Trophoblast cell (in vitro differentiated cells and primary cell): ENCODE results near the gene ZNF100.
"Not testable (repeated sequence)": the region's sequence is repeated elsewhere in the genome, so short reads cannot be mapped to it uniquely, and the experiment has no call there.

Experiments
- DNase-seq, 2 donors: peaks; one replicate each; pipeline ENCODE4 v3.0.0-alpha.2; 2016
- H2AFZ ChIP-seq: 2 replicates; pipeline ENCODE4 v1.6.1; 2013; ENCODE audit warnings: low read length, moderate library complexity, mild to moderate bottlenecking; ENCODE audit not compliant: insufficient read depth, poor library complexity
- H2AK5ac ChIP-seq: 2 replicates; pipeline ENCODE4 v1.6.1; 2013; ENCODE audit warnings: mild to moderate bottlenecking, low read length
- H2BK120ac ChIP-seq: 2 replicates; pipeline ENCODE4 v1.6.1; 2013; ENCODE audit warnings: low read length, mild to moderate bottlenecking, moderate library complexity; ENCODE audit not compliant: insufficient read depth, poor library complexity
- H2BK12ac ChIP-seq: 2 replicates; pipeline ENCODE4 v1.6.1; 2013; ENCODE audit warnings: mild to moderate bottlenecking, low read length, moderate library complexity
- H2BK5ac ChIP-seq: 2 replicates; pipeline ENCODE4 v1.6.1; 2013; ENCODE audit warnings: low read length, low read depth, moderate library complexity, mild to moderate bottlenecking; ENCODE audit not compliant: poor library complexity
- H3K14ac ChIP-seq: 2 replicates; pipeline ENCODE4 v1.6.1; 2013; ENCODE audit warnings: mild to moderate bottlenecking, low read length
- H3K18ac ChIP-seq: 2 replicates; pipeline ENCODE4 v1.6.1; 2013; ENCODE audit warnings: mild to moderate bottlenecking, low read length
- H3K23ac ChIP-seq: 2 replicates; pipeline ENCODE4 v1.6.1; 2013; ENCODE audit warnings: low read length
- H3K27ac ChIP-seq: 2 replicates; pipeline ENCODE4 v1.5.1; 2013; ENCODE audit warnings: low read depth, mild to moderate bottlenecking, inconsistent platforms, low read length, moderate library complexity
- H3K27me3 ChIP-seq: 2 replicates; pipeline ENCODE4 v1.6.1; 2013; ENCODE audit warnings: inconsistent platforms, mild to moderate bottlenecking, low read length, moderate library complexity; ENCODE audit not compliant: insufficient read depth
- H3K36me3 ChIP-seq, 2 experiments: 1 replicate in 1 of 2; 2 replicates in 1 of 2; pipeline ENCODE4 v1.6.1; 2013; ENCODE audit warnings: low read length in 2 of 2, mild to moderate bottlenecking in 2 of 2, moderate library complexity in 1 of 2; ENCODE audit not compliant: insufficient read depth in 2 of 2, control insufficient read depth in 1 of 2
- H3K4ac ChIP-seq: 2 replicates; pipeline ENCODE4 v1.6.1; 2013; ENCODE audit warnings: low read depth, mild to moderate bottlenecking, low read length, moderate library complexity
- H3K4me1 ChIP-seq, 2 experiments: 1 replicate in 1 of 2; 2 replicates in 1 of 2; pipeline ENCODE4 v1.6.1; 2013; ENCODE audit warnings: low read length in 2 of 2, mild to moderate bottlenecking in 2 of 2, moderate library complexity in 1 of 2; ENCODE audit not compliant: insufficient read depth in 2 of 2, control insufficient read depth in 1 of 2
- H3K4me2 ChIP-seq: 2 replicates; pipeline ENCODE4 v1.6.1; 2013; ENCODE audit warnings: inconsistent platforms, mild to moderate bottlenecking, low read length, moderate library complexity
- H3K4me3 ChIP-seq: 2 replicates; pipeline ENCODE4 v1.5.1; 2013; ENCODE audit warnings: mild to moderate bottlenecking, low read depth, low read length, inconsistent platforms
- H3K79me1 ChIP-seq: one replicate; pipeline ENCODE4 v1.6.1; 2013; ENCODE audit warnings: low read length
- H3K79me2 ChIP-seq: 2 replicates; pipeline ENCODE4 v1.6.1; 2013; ENCODE audit warnings: low read length, mild to moderate bottlenecking; ENCODE audit not compliant: control insufficient read depth, insufficient read depth, poor library complexity
- H3K9ac ChIP-seq: 2 replicates; pipeline ENCODE4 v1.6.1; 2013; ENCODE audit warnings: mild to moderate bottlenecking, low read length
- H3K9me3 ChIP-seq: 2 replicates; pipeline ENCODE4 v1.6.1; 2013; ENCODE audit warnings: low read depth, mild to moderate bottlenecking, control low read depth, inconsistent platforms, low read length; ENCODE audit not compliant: insufficient read depth
- H4K12ac ChIP-seq: 2 replicates; pipeline ENCODE4 v1.6.1; 2013; ENCODE audit warnings: low read depth, mild to moderate bottlenecking, low read length, moderate library complexity
- H4K8ac ChIP-seq: 2 replicates; pipeline ENCODE4 v1.6.1; 2013; ENCODE audit warnings: low read depth, mild to moderate bottlenecking, low read length, moderate library complexity
- H4K91ac ChIP-seq: one replicate; pipeline ENCODE4 v1.6.1; 2013; ENCODE audit warnings: low read depth, mild to moderate bottlenecking, low read length, moderate library complexity
- WGBS: extraction: QIAGEN DNeasy Blood & Tissue Kit; methylation state at CpG from one replicate; pipeline ENCODE4 v1.1.7; 2013; ENCODE audit warnings: missing lambda C conversion rate; ENCODE audit not compliant: insufficient read length, insufficient coverage; ENCODE audit errors: extremely low coverage; 5-methylcytosine and 5-hydroxymethylcytosine counted together

The ZNF100 gene

DNA sequence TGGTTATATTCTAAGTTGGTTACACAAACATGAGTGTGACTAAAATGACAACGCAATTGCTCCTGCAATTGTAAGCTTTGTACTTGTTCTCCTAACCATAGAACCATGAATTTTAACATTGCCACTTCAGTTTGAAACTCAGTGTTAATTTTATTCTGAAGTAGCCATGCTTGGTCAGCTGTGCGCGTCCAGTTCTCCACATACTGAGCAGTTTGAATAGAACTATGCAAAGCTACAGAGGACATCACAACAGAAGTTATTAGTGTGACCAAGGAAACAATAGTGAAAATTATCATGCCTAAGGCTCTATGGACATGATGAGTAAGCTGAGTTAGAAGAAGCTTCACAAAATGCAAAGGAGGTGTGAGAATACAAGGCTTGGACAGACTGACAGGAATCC is 19.6 kb upstream of the ZNF100 start:
- no peaks in the 10 kb centered on the region for H3K4me1 ChIP-seq
- DNase-seq = no peak
- H4K8ac ChIP-seq = no peak overlapping the region
- no peaks in the 10 kb centered on the region for H3K79me1 ChIP-seq
- no peaks in the 10 kb centered on the region for H3K36me3 ChIP-seq
- H3K9ac ChIP-seq = no peak overlapping the region
- no peak overlapping the region for H2BK5ac ChIP-seq
- no peak overlapping the region for H3K4ac ChIP-seq
- no peak overlapping the region for H3K23ac ChIP-seq
- no peak overlapping the region for H3K4me2 ChIP-seq
- peaks cover 4% of the 10 kb centered on the region for H3K9me3 ChIP-seq
- H4K91ac ChIP-seq = no peak overlapping the region
- H3K79me2 ChIP-seq = no peaks in the 10 kb centered on the region
- no peak overlapping the region for H3K27ac ChIP-seq
- no peaks in the 10 kb centered on the region for H3K27me3 ChIP-seq
- H3K18ac ChIP-seq = no peak overlapping the region
- no peak overlapping the region for H3K4me3 ChIP-seq
- H2BK12ac ChIP-seq = no peak overlapping the region
- H4K12ac ChIP-seq = no peak overlapping the region
- no peak overlapping the region for H3K14ac ChIP-seq
- WGBS = no CpG with 5 or more reads among the region's 3 CpGs
- no peak overlapping the region for H2AFZ ChIP-seq
- no peak overlapping the region for H2BK120ac ChIP-seq
- H2AK5ac ChIP-seq = no peak overlapping the region

GRCh38 chr19:21775792-21776191 is 8.4 kb upstream of the ZNF100 start:
- not testable (repeated sequence) for H3K79me2 ChIP-seq, H4K8ac ChIP-seq, H3K9me3 ChIP-seq, H4K91ac ChIP-seq, H2AFZ ChIP-seq, H3K27ac ChIP-seq, H2BK12ac ChIP-seq, H2AK5ac ChIP-seq, H3K36me3 ChIP-seq, H2BK5ac ChIP-seq, H3K18ac ChIP-seq, H4K12ac ChIP-seq, H3K4me2 ChIP-seq, H3K23ac ChIP-seq, H3K4ac ChIP-seq, H3K4me3 ChIP-seq, H3K79me1 ChIP-seq, H3K9ac ChIP-seq, H2BK120ac ChIP-seq, H3K4me1 ChIP-seq, H3K14ac ChIP-seq, H3K27me3 ChIP-seq, DNase-seq
- no CpG with 5 or more reads among the region's 30 CpGs for WGBS

- Histone ChIP-seq H2BK5ac (peak overlapping the region; percentile 19), H2AFZ (peak overlapping the region; percentile 73), H3K14ac (peak overlapping the region; percentile 99), H3K4me2 (peak overlapping the region; percentile 80), H4K8ac (peak overlapping the region; percentile 96), H3K4ac (peak overlapping the region; percentile 90), H2BK120ac (peak overlapping the region; percentile 78), H3K9ac (peak overlapping the region; percentile 70), H3K36me3 (peaks cover 13 to 14% of the 10 kb centered on the region in 2 experiments), H3K4me3 (peak overlapping the region; percentile 79)
- not testable (repeated sequence) for H2BK12ac ChIP-seq, H3K79me2 ChIP-seq, H2AK5ac ChIP-seq, H3K27ac ChIP-seq, H3K4me1 ChIP-seq, DNase-seq, H3K79me1 ChIP-seq, H3K23ac ChIP-seq, H3K27me3 ChIP-seq, H4K91ac ChIP-seq, H3K9me3 ChIP-seq, H4K12ac ChIP-seq, H3K18ac ChIP-seq
- no CpG with 5 or more reads among the region's 19 CpGs for WGBS
Measured at GRCh38 chr19:21766705-21767064, 694 bp downstream of the ZNF100 start.

- Histone ChIP-seq H2AK5ac (no peak overlapping the region), H2BK5ac (no peak overlapping the region), H3K4ac (no peak overlapping the region), H3K4me2 (no peak overlapping the region), H3K27ac (no peak overlapping the region), H3K79me1 (peaks cover 6% of the 10 kb centered on the region), H3K9me3 (no peaks in the 10 kb centered on the region), H2BK120ac (no peak overlapping the region), H3K18ac (no peak overlapping the region), H4K91ac (no peak overlapping the region), H3K9ac (no peak overlapping the region), H3K27me3 (no peaks in the 10 kb centered on the region), H2AFZ (no peak overlapping the region), H3K4me1 (peaks cover 2 to 6% of the 10 kb centered on the region in 2 experiments), H3K36me3 (peaks cover 18 to 20% of the 10 kb centered on the region in 2 experiments), H3K23ac (no peak overlapping the region), H3K14ac (no peak overlapping the region), H4K12ac (no peak overlapping the region), H3K4me3 (no peak overlapping the region), H4K8ac (no peak overlapping the region), H2BK12ac (no peak overlapping the region), H3K79me2 (peaks cover 9% of the 10 kb centered on the region)
- peak in 1 of 2 donors; percentile 24 for DNase-seq
Measured at GRCh38 chr19:21765151-21765550, 2.2 kb downstream of the ZNF100 start.
